Muscle of leg (tissue), 11 donors: ENCODE results near the gene PACS2. TPM values are rescaled to one million over a fixed set of nuclear protein-coding genes. Genes with fewer than 3 reads are reported as not detected.
A peak's percentile ranks its signal among the peaks of the same experiment; 100 is the strongest.
"Not testable (repeated sequence)": the region's sequence is repeated elsewhere in the genome, so short reads cannot be mapped to it uniquely, and the experiment has no call there.

Source experiments
- DNase-seq: peaks from one replicate; pipeline ENCODE4 v3.0.0; 2013
- H3K27ac ChIP-seq: one replicate; pipeline ENCODE4 v1.5.1; 2013; ENCODE audit warnings: mild to moderate bottlenecking, low read length, control low read depth
- H3K27me3 ChIP-seq: one replicate; pipeline ENCODE4 v1.6.1; 2013; ENCODE audit warnings: low read length; ENCODE audit not compliant: control insufficient read depth, insufficient read depth
- H3K36me3 ChIP-seq: one replicate; pipeline ENCODE4 v1.6.1; 2013; ENCODE audit warnings: low read length; ENCODE audit not compliant: control insufficient read depth, insufficient read depth
- H3K4me1 ChIP-seq: one replicate; pipeline ENCODE4 v1.6.1; 2013; ENCODE audit warnings: low read length; ENCODE audit not compliant: control insufficient read depth, insufficient read depth
- H3K4me3 ChIP-seq: one replicate; pipeline ENCODE4 v1.5.1; 2013; ENCODE audit warnings: low read length, control low read depth
- H3K9me3 ChIP-seq: replicated peaks from 2 replicates; pipeline ENCODE4 v1.6.1; 2013; ENCODE audit warnings: low read depth, low read length; ENCODE audit not compliant: control insufficient read depth
- WGBS: methylation state at CpG from one replicate; pipeline ENCODE4 v1.1.5; 2013; ENCODE audit warnings: missing lambda C conversion rate; ENCODE audit not compliant: insufficient coverage; 5-methylcytosine and 5-hydroxymethylcytosine counted together
- polyA plus RNA-seq, 8 donors: library from polyadenylated mRNA; unstranded; fragments of 120-200 nt; gene quantifications; one replicate each; pipeline versions ENCODE4 v1.2.1 to v1.2.3, GENCODE V29; 2013; ENCODE audit warnings: inconsistent platforms in 1 of 8, low replicate concordance in 1 of 8; ENCODE audit not compliant: insufficient read length in 8 of 8, insufficient read depth in 1 of 8
- total RNA-seq: library from RNA; stranded (reverse); fragments of 120-200 nt; gene quantifications from one replicate; pipeline ENCODE4 v1.2.4, GENCODE V29; 2013

The PACS2 gene
- total and polyA plus RNA-seq, 9 donors, result 66.2 to 110 (median 86.5) TPM

DNA sequence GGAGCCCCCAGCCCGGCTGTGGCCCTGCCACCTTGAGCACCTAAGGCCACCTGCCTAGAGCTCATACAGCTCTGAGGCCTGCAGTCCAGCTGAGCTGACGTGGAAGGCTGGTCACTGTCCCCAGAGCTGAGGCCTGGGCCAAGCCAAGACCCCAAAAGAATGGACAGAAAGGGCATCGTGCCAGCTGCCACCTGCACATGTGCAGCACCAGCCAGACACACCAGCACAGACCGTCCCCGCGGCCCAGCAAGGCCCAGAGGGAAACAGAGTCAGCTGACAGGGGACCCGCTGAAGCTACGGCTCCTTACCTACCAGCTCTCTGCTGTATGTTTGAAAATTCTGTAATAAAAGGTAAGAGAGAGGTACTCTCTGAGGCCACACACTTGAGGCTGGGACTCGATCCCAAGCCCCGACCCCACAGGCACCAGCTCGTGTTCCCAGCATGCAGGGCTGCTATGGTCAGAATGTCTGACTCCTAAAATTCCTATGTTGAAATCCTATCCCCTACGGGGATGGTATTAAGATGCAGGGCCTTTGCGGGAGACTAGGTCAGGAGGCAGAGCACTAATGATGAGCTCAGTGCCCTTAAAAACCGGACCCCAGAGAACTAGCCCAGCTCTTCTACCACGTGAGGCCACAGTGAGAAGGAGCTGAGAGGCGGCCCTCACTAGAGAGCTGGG, 39.1 kb upstream of the PACS2 start:
- H3K27ac ChIP-seq, result peak overlapping the region; percentile 72
- peak; percentile 67 for DNase-seq
- H3K36me3 ChIP-seq, result peaks cover 5% of the 10 kb centered on the region
- no peaks in the 10 kb centered on the region for H3K9me3 ChIP-seq
- no peaks in the 10 kb centered on the region for H3K27me3 ChIP-seq
- no CpG with 5 or more reads among the region's 16 CpGs for WGBS
- peaks cover 11% of the 10 kb centered on the region for H3K4me1 ChIP-seq
- H3K4me3 ChIP-seq, result no peak overlapping the region

DNA sequence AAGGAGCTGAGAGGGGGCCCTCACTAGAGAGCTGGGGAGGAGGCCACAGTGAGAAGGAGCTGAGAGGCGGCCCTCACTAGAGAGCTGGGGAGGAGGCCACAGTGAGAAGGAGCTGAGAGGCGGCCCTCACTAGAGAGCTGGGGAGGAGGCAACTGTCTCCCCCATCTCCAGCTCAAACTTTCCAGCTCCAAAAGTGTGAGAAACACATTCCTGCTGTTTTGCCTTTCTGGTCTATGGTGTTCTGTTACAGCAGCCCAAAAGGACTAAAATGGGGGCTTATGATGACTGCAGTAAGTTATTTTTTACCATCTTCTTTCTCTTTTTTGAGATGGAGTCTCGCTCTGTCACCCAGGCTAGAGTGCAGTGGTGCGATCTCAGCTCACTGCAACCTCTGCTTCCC, 37.1 kb upstream of the PACS2 start:
- not testable (repeated sequence) for H3K27ac ChIP-seq, H3K27me3 ChIP-seq, H3K9me3 ChIP-seq, H3K4me3 ChIP-seq
- Histone ChIP-seq H3K36me3 (peaks cover 12% of the 10 kb centered on the region), H3K4me1 (peaks cover 17% of the 10 kb centered on the region)
- peak; percentile 68 for DNase-seq
- WGBS, result 90% methylated on average over 2 of the region's 4 CpGs

DNA sequence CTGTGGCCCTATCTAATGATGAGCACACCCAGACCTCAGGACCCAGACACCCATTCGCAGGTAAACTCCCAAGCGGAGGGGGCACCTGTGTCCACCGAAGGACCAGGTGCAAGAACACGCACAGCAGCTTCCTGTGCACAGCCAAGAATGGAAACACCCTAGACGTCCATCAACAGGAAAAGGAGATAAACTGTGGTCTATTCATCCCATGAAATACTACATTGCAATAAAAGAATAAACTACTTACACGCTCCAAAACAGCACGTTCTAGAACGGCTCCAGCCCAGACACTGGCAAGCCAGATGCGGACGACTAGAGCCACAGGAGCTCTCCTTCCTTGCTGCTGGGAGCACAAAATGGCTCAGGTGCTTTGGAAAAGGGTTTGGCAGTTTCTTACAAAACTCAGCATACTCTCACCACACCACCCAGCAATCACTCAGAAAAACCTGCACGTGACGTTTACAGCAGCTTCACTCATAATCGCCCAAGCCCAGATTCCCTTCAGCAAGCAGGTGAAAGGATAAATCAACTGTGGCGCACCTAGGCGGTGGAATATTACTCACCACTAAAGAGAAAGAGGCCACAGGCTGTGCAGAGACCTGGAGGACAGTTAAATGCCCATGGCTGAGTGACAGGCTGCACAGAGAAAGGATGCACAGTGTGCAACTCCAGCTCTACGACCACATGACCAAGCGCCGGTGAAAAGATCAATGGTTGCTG, 34.7 kb upstream of the PACS2 start:
- DNase-seq, result no peak
- 81% methylated on average over 11 of the region's 18 CpGs for WGBS
- Histone ChIP-seq H3K36me3 (peaks cover 22% of the 10 kb centered on the region), H3K27ac (no peak overlapping the region), H3K9me3 (no peaks in the 10 kb centered on the region), H3K4me3 (no peak overlapping the region), H3K27me3 (no peaks in the 10 kb centered on the region), H3K4me1 (peaks cover 15% of the 10 kb centered on the region)

DNA sequence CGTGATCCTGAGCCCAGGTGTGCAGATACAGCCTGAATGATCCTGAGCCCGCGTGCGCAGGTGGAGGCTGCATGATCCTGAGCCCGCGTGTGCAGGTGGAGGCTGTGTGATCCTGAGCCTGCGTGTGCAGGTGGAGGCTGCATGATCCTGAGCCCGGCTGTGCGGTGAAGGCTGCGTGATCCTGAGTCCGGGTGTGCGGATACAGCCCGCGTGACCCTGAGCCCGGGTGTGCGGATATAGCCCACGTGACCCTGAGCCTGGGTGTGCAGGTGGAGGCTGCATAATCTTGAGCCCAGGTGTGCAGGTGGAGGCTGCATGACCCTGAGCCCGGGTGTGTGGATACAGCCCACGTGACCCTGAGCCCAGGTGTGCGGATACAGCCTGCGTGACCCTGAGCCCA, 34.0 kb upstream of the PACS2 start:
- 94% methylated on average over 21 of the region's 21 CpGs for WGBS
- Histone ChIP-seq H3K27me3 (no peaks in the 10 kb centered on the region), H3K27ac (no peak overlapping the region), H3K9me3 (no peaks in the 10 kb centered on the region), H3K4me1 (peaks cover 8% of the 10 kb centered on the region), H3K36me3 (peaks cover 22% of the 10 kb centered on the region), H3K4me3 (no peak overlapping the region)
- DNase-seq, result no peak

DNA sequence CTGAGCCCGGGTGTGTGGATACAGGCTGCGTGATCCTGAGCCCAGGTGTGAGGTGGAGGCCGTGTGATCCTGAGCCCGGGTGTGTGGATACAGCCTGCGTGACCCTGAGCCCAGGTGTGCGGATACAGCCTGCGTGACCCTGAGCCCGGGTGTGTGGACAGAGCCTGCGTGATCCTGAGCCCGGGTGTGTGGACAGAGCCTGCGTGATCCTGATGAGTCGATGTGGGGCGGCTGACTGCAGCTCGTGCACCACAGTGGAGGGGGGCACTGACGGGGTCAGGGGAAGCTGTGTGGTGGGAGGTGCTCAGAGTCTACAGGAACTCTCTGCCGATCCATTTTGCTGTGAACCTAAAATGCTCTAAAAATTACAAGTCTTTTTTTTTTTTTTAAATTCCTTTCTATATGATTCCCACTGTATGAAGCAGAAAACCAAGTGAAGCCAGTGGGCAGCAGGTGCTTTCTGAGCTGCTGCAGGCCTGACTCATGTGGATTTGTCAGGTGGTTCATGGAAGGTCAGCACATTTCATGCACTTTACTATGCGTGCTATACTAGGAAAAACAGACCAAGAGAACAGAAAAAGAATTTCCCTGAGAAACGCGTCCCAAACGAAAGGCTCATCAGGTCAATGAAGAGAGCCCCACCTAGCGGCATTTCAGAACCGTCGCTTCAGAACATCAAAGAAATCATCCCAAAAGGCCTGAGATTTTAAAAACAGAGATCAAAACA, 33.0 kb upstream of the PACS2 start:
- DNase-seq, result peak; percentile 87
- no peak overlapping the region for H3K27ac ChIP-seq
- H3K4me3 ChIP-seq, result no peak overlapping the region
- 71% methylated on average over 15 of the region's 23 CpGs for whole genome bisulfite sequencing
- no peaks in the 10 kb centered on the region for H3K27me3 ChIP-seq
- H3K36me3 ChIP-seq, result peaks cover 29% of the 10 kb centered on the region
- H3K4me1 ChIP-seq, result peaks cover 6% of the 10 kb centered on the region
- H3K9me3 ChIP-seq, result no peaks in the 10 kb centered on the region

DNA sequence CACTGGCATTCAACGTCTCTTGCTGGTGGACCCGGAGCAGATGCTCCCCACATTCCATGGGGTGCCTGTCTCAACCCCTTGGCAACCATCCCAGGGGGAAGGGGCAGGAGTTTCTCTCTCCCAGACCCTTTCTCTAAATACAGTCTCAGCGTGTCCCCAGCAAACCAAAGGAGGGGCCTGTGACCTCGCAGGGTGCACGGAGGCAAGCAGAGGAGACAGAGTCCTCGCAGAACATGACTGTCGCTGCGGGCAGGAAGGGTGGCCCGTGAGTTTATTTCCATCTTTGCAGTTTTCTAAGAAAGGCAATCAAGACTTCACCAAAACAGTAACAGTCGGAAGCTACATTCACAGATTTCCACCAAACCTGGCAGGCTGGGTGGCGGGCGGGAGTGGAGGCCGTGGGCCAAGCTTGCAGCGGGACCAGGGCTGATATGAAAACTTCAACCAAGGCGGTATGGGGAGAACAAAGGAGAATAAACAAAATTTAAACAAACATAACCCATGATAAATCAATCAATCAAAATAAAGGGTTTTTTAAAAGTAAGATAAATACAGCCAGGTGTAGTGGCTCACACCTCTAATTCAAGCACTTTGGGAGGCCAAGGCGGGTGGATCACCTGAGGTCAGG, 32.3 kb upstream of the PACS2 start:
- peaks cover 29% of the 10 kb centered on the region for H3K36me3 ChIP-seq
- DNase-seq, result no peak
- 51% methylated on average over 8 of the region's 16 CpGs for WGBS
- no peak overlapping the region for H3K4me3 ChIP-seq
- H3K4me1 ChIP-seq, result peaks cover 6% of the 10 kb centered on the region
- no peaks in the 10 kb centered on the region for H3K9me3 ChIP-seq
- H3K27ac ChIP-seq, result no peak overlapping the region
- no peaks in the 10 kb centered on the region for H3K27me3 ChIP-seq

DNA sequence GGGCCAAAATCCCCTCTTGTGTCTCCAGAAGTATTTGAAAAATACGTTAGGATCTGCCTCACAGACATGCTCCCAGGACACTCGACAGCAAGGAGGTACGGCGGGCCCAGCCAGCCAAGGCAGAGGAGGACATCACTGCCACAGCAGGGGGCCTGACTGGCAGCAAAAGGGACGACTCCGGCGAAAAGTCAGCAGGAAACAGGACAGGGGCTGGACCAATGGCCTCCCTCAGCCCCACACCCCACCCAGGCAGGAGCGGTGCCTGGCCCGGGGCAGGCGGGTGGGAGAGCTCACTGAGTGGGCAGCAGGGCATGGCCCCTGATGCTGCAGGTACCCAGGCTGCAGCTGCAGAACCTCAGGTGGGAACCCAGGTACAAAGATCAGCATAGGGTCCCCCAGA, 31.5 kb upstream of the PACS2 start:
- DNase-seq, result no peak
- no peak overlapping the region for H3K27ac ChIP-seq
- WGBS, result 73% methylated on average over 7 of the region's 10 CpGs
- H3K27me3 ChIP-seq, result no peaks in the 10 kb centered on the region
- H3K4me1 ChIP-seq, result peaks cover 6% of the 10 kb centered on the region
- peaks cover 29% of the 10 kb centered on the region for H3K36me3 ChIP-seq
- no peaks in the 10 kb centered on the region for H3K9me3 ChIP-seq
- no peak overlapping the region for H3K4me3 ChIP-seq

DNA sequence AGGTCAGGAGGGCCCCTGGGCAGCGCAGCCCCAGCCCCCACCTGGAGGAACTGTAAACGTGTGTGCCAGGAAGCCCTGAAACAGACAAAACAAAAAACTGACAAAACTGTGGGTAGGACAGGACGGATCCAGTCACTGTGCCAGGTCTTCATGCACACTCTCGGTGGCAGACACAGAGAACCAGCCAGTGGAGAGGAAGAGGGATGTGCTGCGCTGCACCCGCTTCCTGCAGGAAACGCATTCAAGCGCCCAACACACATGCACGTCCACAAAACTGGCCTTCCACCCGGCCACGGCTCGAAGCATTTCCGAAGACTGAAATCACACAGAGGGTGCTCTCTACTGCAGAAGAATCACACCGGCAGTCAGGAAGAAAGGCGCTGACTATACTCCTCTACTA, 30.6 kb upstream of the PACS2 start:
- Histone ChIP-seq H3K27me3 (no peaks in the 10 kb centered on the region), H3K4me3 (no peak overlapping the region), H3K36me3 (peaks cover 29% of the 10 kb centered on the region), H3K27ac (no peak overlapping the region), H3K4me1 (peaks cover 6% of the 10 kb centered on the region), H3K9me3 (no peaks in the 10 kb centered on the region)
- no peak for DNase-seq
- WGBS, result 83% methylated on average over 13 of the region's 15 CpGs

DNA sequence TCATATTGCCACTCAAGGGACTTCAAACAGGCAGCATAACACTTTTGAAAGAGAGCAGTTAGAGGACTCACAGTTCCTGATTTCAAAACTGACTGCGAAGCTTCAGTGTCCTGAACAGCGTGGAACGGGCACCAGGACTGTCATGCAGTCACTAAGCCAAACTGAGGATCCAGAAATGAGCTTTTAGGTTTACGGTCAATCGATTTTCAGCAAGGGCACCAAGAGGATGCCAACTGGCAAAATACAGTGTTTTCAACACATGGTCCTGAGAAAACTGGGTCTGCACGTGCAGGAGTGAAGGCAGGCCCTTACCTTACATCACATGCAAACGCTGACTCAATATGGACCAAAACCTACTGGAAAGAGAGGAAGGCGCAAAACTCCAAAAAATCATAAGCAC, 29.4 kb upstream of the PACS2 start:
- no peaks in the 10 kb centered on the region for H3K27me3 ChIP-seq
- H3K9me3 ChIP-seq, result no peaks in the 10 kb centered on the region
- peaks cover 6% of the 10 kb centered on the region for H3K4me1 ChIP-seq
- H3K36me3 ChIP-seq, result peaks cover 26% of the 10 kb centered on the region
- DNase-seq, result no peak
- WGBS, result 86% methylated on average over 6 of the region's 8 CpGs
- no peak overlapping the region for H3K27ac ChIP-seq
- H3K4me3 ChIP-seq, result no peak overlapping the region

DNA sequence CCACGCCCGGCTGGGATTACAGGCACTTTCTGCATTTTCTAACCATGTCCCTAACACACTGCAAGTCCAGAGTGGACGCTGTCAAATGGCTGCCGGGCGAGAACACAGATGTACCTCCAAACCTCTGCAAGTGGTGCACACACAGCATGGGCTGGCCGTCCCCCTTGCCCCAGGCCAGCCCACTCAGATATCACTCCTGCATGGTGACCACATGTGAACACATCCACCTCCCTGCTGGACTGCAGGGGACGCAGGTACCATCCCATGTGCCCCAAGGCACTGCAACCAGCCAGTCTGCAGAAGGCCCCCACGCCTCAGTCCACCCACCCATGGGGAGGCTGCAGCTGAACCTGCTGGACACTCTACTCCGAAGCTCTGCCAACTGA, 27.8 kb upstream of the PACS2 start:
- H3K4me3 ChIP-seq, result no peak overlapping the region
- no peaks in the 10 kb centered on the region for H3K9me3 ChIP-seq
- H3K27me3 ChIP-seq, result no peaks in the 10 kb centered on the region
- H3K36me3 ChIP-seq, result peaks cover 16% of the 10 kb centered on the region
- H3K4me1 ChIP-seq, result peaks cover 9% of the 10 kb centered on the region
- WGBS, result 83% methylated on average over 9 of the region's 9 CpGs
- no peak for DNase-seq
- H3K27ac ChIP-seq, result no peak overlapping the region
